MCF 10A (cell line): ENCODE measurements around the gene RPGRIP1L. TPM values are rescaled to one million over a fixed set of nuclear protein-coding genes. Genes with fewer than 3 reads are reported as not detected.
"Not testable (repeated sequence)": the region's sequence is repeated elsewhere in the genome, so short reads cannot be mapped to it uniquely, and the experiment has no call there.

ENCODE experiments used
- BruUV-seq: library from RNA; stranded (reverse); fragments of 400-500 nt; replicated peaks from 2 replicates; lab custom pipeline; 2021; lab: Mats Ljungman, UMichigan
- CTCF ChIA-PET: fragments of 300-600 bp; sonication (Branson Sonifier 250); formaldehyde crosslinking; extraction: SDS; loops from one replicate; lab custom pipeline; 2021; ENCODE audit warnings: antibody characterized with exemption, inconsistent platforms; lab: Yijun Ruan, JAX
- POLR2A ChIA-PET: fragments of 300-600, 350-650 bp; sonication (Branson Sonifier 250); formaldehyde crosslinking; extraction: SDS; loops from one replicate; lab custom pipeline; 2020; ENCODE audit warnings: antibody characterized with exemption, inconsistent platforms; lab: Yijun Ruan, JAX
- DNase-seq: peaks from one replicate; pipeline ENCODE4 v3.0.0-alpha.2; 2018; ENCODE audit not compliant: unreplicated experiment
- H3K27ac Mint-ChIP-seq: one replicate; pipeline ENCODE4 v1.8.0; 2022; ENCODE audit warnings: mild to moderate bottlenecking, low read depth, mixed read lengths; ENCODE audit not compliant: unreplicated experiment
- H3K27me3 Mint-ChIP-seq: one replicate; pipeline ENCODE4 v1.8.0; 2022; ENCODE audit warnings: mixed read lengths; ENCODE audit not compliant: insufficient read depth, unreplicated experiment
- H3K36me3 Mint-ChIP-seq: one replicate; pipeline ENCODE4 v1.8.0; 2022; ENCODE audit warnings: mild to moderate bottlenecking, moderate library complexity, mixed read lengths; ENCODE audit not compliant: insufficient read depth, unreplicated experiment
- H3K4me1 Mint-ChIP-seq: one replicate; pipeline ENCODE4 v1.8.0; 2022; ENCODE audit warnings: mixed read lengths; ENCODE audit not compliant: insufficient read depth, unreplicated experiment
- H3K4me3 Mint-ChIP-seq: one replicate; pipeline ENCODE4 v1.8.0; 2022; ENCODE audit warnings: mild to moderate bottlenecking, moderate library complexity, mixed read lengths; ENCODE audit not compliant: unreplicated experiment
- H3K9me3 Mint-ChIP-seq: one replicate; pipeline ENCODE4 v1.8.0; 2022; ENCODE audit warnings: mixed read lengths; ENCODE audit not compliant: unreplicated experiment
- intact Hi-C: fragments of 100-400 bp; cut with micrococcal nuclease; formaldehyde crosslinking; loops from 2 replicates; pipeline ENCODE4 v1.14.1; 2022
- total RNA-seq: library from RNA; stranded (reverse); gene quantifications from 2 replicates; pipeline ENCODE4 v1.2.3, GENCODE V29; 2022
- TF ChIP-seq, protein P1 (sequence below): fragments of 200-600 bp; IDR thresholded peaks from one replicate; pipeline ENCODE4 v1.8.0; 2022; ENCODE audit warnings: antibody characterized with exemption, mild to moderate bottlenecking; ENCODE audit not compliant: unreplicated experiment

Gene RPGRIP1L
- total RNA-seq, 1 experiment from 2014 or later = 13.4 TPM

DNA sequence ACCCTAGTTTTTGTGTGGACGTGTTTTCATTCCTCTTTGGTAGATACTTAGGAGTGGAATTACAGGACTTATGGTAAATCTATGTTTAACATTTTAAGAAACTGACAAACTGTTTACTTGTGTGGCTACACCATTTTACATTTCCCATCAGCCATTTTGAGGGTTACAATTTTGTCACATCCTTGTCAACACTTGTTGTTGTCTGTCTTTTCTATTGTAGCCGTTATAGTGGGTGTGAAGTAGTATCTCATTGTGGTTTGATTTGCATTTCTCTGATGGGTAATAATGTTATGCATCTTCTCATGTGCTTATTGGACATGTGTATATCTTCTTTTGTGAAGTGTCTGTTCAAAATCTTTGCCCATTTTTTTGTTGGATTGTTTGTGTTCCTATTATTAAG is 4.8 kb upstream of the RPGRIP1L start:
- peaks cover 13% of the 10 kb centered on the region for H3K36me3 Mint-ChIP-seq
- intact Hi-C loops = no loop called here
- peaks cover 10% of the 10 kb centered on the region for H3K4me1 Mint-ChIP-seq
- BruUV-seq = no TSS peak
- no peak overlapping the region for H3K27ac Mint-ChIP-seq
- CTCF ChIA-PET = no interaction called here
- H3K4me3 Mint-ChIP-seq = no peak overlapping the region
- no peaks in the 10 kb centered on the region for H3K27me3 Mint-ChIP-seq
- no peak for DNase-seq
- POLR2A ChIA-PET = no interaction called here
- TF ChIP-seq, protein P1, sequence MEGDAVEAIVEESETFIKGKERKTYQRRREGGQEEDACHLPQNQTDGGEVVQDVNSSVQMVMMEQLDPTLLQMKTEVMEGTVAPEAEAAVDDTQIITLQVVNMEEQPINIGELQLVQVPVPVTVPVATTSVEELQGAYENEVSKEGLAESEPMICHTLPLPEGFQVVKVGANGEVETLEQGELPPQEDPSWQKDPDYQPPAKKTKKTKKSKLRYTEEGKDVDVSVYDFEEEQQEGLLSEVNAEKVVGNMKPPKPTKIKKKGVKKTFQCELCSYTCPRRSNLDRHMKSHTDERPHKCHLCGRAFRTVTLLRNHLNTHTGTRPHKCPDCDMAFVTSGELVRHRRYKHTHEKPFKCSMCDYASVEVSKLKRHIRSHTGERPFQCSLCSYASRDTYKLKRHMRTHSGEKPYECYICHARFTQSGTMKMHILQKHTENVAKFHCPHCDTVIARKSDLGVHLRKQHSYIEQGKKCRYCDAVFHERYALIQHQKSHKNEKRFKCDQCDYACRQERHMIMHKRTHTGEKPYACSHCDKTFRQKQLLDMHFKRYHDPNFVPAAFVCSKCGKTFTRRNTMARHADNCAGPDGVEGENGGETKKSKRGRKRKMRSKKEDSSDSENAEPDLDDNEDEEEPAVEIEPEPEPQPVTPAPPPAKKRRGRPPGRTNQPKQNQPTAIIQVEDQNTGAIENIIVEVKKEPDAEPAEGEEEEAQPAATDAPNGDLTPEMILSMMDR = no peak
- no peaks in the 10 kb centered on the region for H3K9me3 Mint-ChIP-seq

DNA sequence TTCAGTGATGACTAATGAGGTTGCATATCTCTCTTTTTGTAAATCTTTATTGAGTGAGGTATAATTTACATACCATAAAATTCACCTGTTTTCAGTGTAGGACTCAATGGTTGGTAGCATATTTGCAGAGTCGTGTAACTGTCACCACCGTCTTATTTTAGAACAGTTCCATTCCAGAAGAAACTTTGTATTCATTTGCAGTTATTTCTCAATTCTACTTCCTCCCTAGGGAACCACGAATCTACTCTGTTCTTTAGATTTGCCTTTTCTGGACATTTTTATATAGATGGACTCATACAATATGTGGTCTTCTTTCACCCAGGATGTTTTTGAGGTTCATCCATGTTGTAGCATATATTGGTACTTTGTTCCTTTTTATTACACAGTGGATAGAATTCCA is 4.0 kb upstream of the RPGRIP1L start:
- H3K36me3 Mint-ChIP-seq = peaks cover 13% of the 10 kb centered on the region
- TF ChIP-seq, protein P1 = no peak
- H3K9me3 Mint-ChIP-seq = no peaks in the 10 kb centered on the region
- ChIA-PET CTCF (interaction anchor here (0.7 kb wide), 1 partner anchor 73 kb away, joined by 3 read pairs; no protein-coding TSS in a partner anchor), POLR2A (no interaction called here)
- intact Hi-C loops = no loop called here
- no peaks in the 10 kb centered on the region for H3K27me3 Mint-ChIP-seq
- no peak overlapping the region for H3K4me3 Mint-ChIP-seq
- BruUV-seq = no TSS peak
- no peak overlapping the region for H3K27ac Mint-ChIP-seq
- peaks cover 9% of the 10 kb centered on the region for H3K4me1 Mint-ChIP-seq
- DNase-seq = no peak

DNA sequence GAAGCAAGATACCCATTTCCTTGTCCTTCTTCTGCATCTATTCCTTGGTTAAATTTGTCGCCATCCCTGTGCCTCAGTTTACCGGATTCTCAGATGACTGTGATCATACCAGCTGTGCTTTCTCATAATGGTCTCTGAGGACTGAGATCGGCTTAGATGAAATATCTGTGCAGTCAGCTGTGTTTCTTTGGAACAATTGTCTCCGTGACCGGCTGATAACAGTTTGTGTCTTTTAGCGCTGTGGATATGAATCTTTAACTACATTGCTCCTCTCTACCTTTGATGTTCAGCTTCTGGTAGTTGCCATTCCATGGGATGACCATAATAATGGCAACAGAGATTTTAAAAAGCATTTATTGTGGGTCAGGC is 770 bp upstream of the RPGRIP1L start:
- intact Hi-C loops = loop anchor here (1.0 to 5.0 kb wide), 2 partner anchors 64 to 178 kb away; no protein-coding TSS in a partner anchor

DNA sequence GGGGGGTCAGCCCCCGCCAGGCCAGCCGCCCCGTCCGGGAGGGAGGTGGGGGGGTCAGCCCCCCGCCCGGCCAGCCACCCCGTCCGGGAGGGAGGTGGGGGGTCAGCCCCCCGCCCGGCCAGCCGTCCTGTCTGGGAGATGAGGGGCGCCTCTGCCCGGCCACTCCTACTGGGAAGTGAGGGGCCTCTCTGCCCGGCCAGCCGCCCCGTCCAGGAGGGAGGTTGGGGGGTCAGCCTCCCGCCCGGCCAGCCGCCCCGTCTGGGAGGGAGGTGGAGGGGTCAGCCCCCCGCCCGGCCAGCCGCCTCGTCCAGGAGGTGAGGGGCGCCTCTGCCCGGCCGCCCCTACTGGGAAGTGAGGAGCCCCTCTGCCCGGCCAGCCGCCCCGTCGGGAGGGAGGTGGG is 5.4 kb downstream of the RPGRIP1L start:
- intact Hi-C loops, POLR2A ChIA-PET, H3K27me3 Mint-ChIP-seq, CTCF ChIA-PET, H3K9me3 Mint-ChIP-seq, DNase-seq, H3K27ac Mint-ChIP-seq, H3K4me1 Mint-ChIP-seq, BruUV-seq, H3K4me3 Mint-ChIP-seq: not testable (repeated sequence)
- H3K36me3 Mint-ChIP-seq = peaks cover 28% of the 10 kb centered on the region

More for the DNA sequence above, 770 bp upstream of the RPGRIP1L start:
- Mint-ChIP-seq H3K4me3 (peak overlapping the region; percentile 100), H3K9me3 (no peaks in the 10 kb centered on the region), H3K27ac (peak overlapping the region; percentile 96), H3K36me3 (peaks cover 24% of the 10 kb centered on the region), H3K4me1 (peaks cover 9% of the 10 kb centered on the region), H3K27me3 (no peaks in the 10 kb centered on the region)
- BruUV-seq = TSS peak; percentile 51
- TF ChIP-seq, protein P1 = no peak
- ChIA-PET POLR2A (interaction anchor here (0.7 to 2.4 kb wide), 16 partner anchors 8 to 1226 kb away, joined by 3 to 19 read pairs (median 5); partner anchors contain the start of gene IRX5), CTCF (interaction anchor here (1.2 kb wide), 2 partner anchors 11 to 39 kb away, joined by 4 to 7 read pairs; no protein-coding TSS in a partner anchor)
- DNase-seq = no peak
